ENCODE results near the gene CPAMD8. TPM values are rescaled to one million over a fixed set of nuclear protein-coding genes. Genes with fewer than 3 reads are reported as not detected.

The CPAMD8 gene
- total RNA-seq, 1 donor from 2014 or later: 16.3 TPM

DNA sequence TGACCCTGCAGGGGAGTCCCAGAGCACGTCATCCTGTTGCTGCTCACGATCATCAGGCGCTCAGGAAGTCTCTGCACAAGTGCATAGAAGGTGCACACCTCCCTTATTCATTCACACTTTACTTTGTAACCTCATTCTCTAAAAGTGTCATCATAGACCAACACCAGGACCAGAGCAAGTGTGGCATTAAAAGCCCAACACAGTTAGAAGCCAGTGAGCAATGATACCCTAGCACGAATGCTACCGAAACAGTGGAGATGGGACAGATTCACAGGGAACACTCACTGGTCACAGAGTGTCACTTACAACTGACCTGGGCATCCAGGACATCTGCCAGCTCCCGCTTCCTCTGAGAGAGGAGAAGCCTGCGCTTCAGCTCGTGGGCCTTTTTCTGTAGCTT lies 31.6 kb upstream of the CPAMD8 start:
- Histone ChIP-seq H3K27ac (no peak overlapping the region), H3K79me2 (ENCODE audit: low read depth) (peaks cover 17% of the 10 kb centered on the region), H3K9me3 (ENCODE audit: low read depth) (no peaks in the 10 kb centered on the region), H3K27me3 (no peaks in the 10 kb centered on the region), H3K4me1 (no peaks in the 10 kb centered on the region), H4K20me1 (ENCODE audit: low read depth) (peaks cover 4% of the 10 kb centered on the region), H3K4me2 (no peak overlapping the region), H3K36me3 (peaks cover 16% of the 10 kb centered on the region), H3F3A (ENCODE audit: low read depth) (peaks cover 1% of the 10 kb centered on the region), H2AFZ (replicated peaks) (no peak overlapping the region), H3K4me3 (no peak overlapping the region), H3K9ac (no peak overlapping the region)
- Mint-ChIP-seq H3K4me3 (no peak overlapping the region), H3K4me1 (no peaks in the 10 kb centered on the region), H3K9me3 (no peaks in the 10 kb centered on the region), H3K27ac (peak overlapping the region; percentile 12), H3K36me3 (peaks cover 23% of the 10 kb centered on the region), H3K27me3 (ENCODE audit: insufficient read depth, low read depth) (no peaks in the 10 kb centered on the region)
- DNase-seq (ENCODE audit: low spot score): no peak
- no peak for TF ChIP-seq EZH2phosphoT487 (IDR thresholded peaks at IDR 0.05)
- TF ChIP-seq, protein P1, sequence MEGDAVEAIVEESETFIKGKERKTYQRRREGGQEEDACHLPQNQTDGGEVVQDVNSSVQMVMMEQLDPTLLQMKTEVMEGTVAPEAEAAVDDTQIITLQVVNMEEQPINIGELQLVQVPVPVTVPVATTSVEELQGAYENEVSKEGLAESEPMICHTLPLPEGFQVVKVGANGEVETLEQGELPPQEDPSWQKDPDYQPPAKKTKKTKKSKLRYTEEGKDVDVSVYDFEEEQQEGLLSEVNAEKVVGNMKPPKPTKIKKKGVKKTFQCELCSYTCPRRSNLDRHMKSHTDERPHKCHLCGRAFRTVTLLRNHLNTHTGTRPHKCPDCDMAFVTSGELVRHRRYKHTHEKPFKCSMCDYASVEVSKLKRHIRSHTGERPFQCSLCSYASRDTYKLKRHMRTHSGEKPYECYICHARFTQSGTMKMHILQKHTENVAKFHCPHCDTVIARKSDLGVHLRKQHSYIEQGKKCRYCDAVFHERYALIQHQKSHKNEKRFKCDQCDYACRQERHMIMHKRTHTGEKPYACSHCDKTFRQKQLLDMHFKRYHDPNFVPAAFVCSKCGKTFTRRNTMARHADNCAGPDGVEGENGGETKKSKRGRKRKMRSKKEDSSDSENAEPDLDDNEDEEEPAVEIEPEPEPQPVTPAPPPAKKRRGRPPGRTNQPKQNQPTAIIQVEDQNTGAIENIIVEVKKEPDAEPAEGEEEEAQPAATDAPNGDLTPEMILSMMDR (IDR thresholded peaks at IDR 0.05): no peak
- TF ChIP-seq EZH2 (IDR thresholded peaks at IDR 0.05): no peak

DNA sequence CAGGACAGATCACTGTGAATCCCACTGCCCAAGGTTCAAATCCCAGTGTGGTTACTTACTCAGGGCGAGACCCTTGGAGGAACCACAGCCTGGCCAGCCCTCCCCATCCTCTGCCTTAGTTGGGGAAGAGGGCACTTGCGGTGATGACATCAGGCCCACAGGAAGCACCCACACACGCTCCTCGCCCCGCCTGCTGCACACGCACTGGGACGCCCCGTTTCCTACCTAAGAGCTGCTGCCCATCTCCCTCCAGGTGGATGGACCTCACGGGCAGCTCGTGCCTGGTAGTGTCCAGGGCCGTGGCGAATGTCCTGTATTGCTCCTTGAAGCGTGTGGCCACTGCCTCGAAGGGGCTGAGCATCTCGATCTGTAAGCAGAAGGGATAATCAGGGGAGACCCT lies 29.0 kb upstream of the CPAMD8 start:
- Histone ChIP-seq H3K27me3 (no peaks in the 10 kb centered on the region), H3K79me2 (ENCODE audit: low read depth) (no peaks in the 10 kb centered on the region), H3F3A (ENCODE audit: low read depth) (peaks cover 7% of the 10 kb centered on the region), H3K9me3 (ENCODE audit: low read depth) (no peaks in the 10 kb centered on the region), H3K27ac (no peak overlapping the region), H3K4me3 (no peak overlapping the region), H4K20me1 (ENCODE audit: low read depth) (peaks cover 3% of the 10 kb centered on the region), H3K4me2 (no peak overlapping the region), H3K9ac (no peak overlapping the region), H3K36me3 (peaks cover 21% of the 10 kb centered on the region), H3K4me1 (peaks cover 6% of the 10 kb centered on the region), H2AFZ (replicated peaks) (no peak overlapping the region)
- Mint-ChIP-seq H3K27ac (no peak overlapping the region), H3K36me3 (peaks cover 25% of the 10 kb centered on the region), H3K27me3 (ENCODE audit: insufficient read depth, low read depth) (peaks cover 2% of the 10 kb centered on the region), H3K4me1 (peaks cover 15% of the 10 kb centered on the region), H3K4me3 (no peak overlapping the region), H3K9me3 (no peaks in the 10 kb centered on the region)
- DNase-seq (ENCODE audit: low spot score): no peak
- TF ChIP-seq, protein P1 (IDR thresholded peaks at IDR 0.05): no peak
- no peak for TF ChIP-seq EZH2phosphoT487 (IDR thresholded peaks at IDR 0.05)
- TF ChIP-seq EZH2 (IDR thresholded peaks at IDR 0.05): no peak

DNA sequence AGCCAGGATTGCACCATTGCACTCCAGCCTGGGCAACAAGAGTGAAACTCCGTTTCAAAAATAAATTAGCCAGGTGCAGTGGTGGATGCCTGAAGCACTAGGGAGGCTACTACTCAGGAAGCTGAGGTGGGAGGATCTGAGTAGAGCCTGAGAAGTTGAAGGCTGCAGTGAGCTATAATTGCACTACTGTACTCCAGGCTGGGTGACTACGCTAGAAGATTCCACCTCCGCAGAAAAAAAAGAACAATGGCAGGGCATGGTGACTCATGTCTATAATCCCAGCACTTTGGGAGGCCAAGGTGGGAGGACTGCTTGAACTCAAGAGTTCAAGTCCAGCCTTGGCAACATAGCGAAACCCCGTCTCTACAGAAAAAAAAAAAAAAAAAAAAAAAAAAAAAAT lies 28.1 kb upstream of the CPAMD8 start:
- H3K4me3 Mint-ChIP-seq: no peak overlapping the region
- no peak for DNase-seq (ENCODE audit: low spot score)
- Histone ChIP-seq H3K9me3 (ENCODE audit: low read depth) (no peaks in the 10 kb centered on the region), H3K36me3 (peaks cover 21% of the 10 kb centered on the region), H2AFZ (replicated peaks) (no peak overlapping the region), H3K4me2 (no peak overlapping the region), H3K9ac (no peak overlapping the region), H3K4me1 (peaks cover 6% of the 10 kb centered on the region), H3K27ac (no peak overlapping the region), H4K20me1 (ENCODE audit: low read depth) (peaks cover 3% of the 10 kb centered on the region), H3K4me3 (no peak overlapping the region), H3K79me2 (ENCODE audit: low read depth) (no peaks in the 10 kb centered on the region), H3F3A (ENCODE audit: low read depth) (peaks cover 7% of the 10 kb centered on the region), H3K27me3 (no peaks in the 10 kb centered on the region)
- peaks cover 28% of the 10 kb centered on the region for H3K36me3 Mint-ChIP-seq
- peaks cover 23% of the 10 kb centered on the region for H3K4me1 Mint-ChIP-seq
- H3K27me3 Mint-ChIP-seq (ENCODE audit: insufficient read depth, low read depth): peaks cover 2% of the 10 kb centered on the region
- H3K27ac Mint-ChIP-seq: no peak overlapping the region
- TF ChIP-seq, protein P1 (IDR thresholded peaks at IDR 0.05): no peak
- TF ChIP-seq EZH2 (IDR thresholded peaks at IDR 0.05) (no peak), EZH2phosphoT487 (IDR thresholded peaks at IDR 0.05) (no peak)
- no peaks in the 10 kb centered on the region for H3K9me3 Mint-ChIP-seq
